Glutamatergic neuron (in vitro differentiated cells): Measurements from ENCODE around the gene RTKN2. TPM values are rescaled to one million over a fixed set of nuclear protein-coding genes. Genes with fewer than 3 reads are reported as not detected.

Experiments
- DNase-seq: peaks from one replicate; pipeline ENCODE4 v3.0.0; 2022
- H3K27ac Mint-ChIP-seq: one replicate; pipeline ENCODE4 v1.8.0; 2020; ENCODE audit warnings: mild to moderate bottlenecking, mixed read lengths, inconsistent platforms; ENCODE audit not compliant: unreplicated experiment
- H3K27me3 Mint-ChIP-seq: one replicate; pipeline ENCODE4 v1.8.0; 2020; ENCODE audit warnings: mild to moderate bottlenecking, moderate library complexity, mixed read lengths, inconsistent platforms; ENCODE audit not compliant: unreplicated experiment
- H3K36me3 Mint-ChIP-seq: one replicate; pipeline ENCODE4 v1.8.0; 2020; ENCODE audit warnings: mild to moderate bottlenecking, mixed read lengths, inconsistent platforms; ENCODE audit not compliant: unreplicated experiment
- H3K4me1 Mint-ChIP-seq: one replicate; pipeline ENCODE4 v1.8.0; 2020; ENCODE audit warnings: mild to moderate bottlenecking, low read depth, mixed read lengths, inconsistent platforms; ENCODE audit not compliant: unreplicated experiment
- H3K4me3 Mint-ChIP-seq: one replicate; pipeline ENCODE4 v1.8.0; 2020; ENCODE audit warnings: mild to moderate bottlenecking, mixed read lengths, inconsistent platforms; ENCODE audit not compliant: unreplicated experiment
- H3K9me3 Mint-ChIP-seq: one replicate; pipeline ENCODE4 v1.8.0; 2020; ENCODE audit warnings: mild to moderate bottlenecking, moderate library complexity, mixed read lengths, inconsistent platforms; ENCODE audit not compliant: unreplicated experiment
- CTCF ChIP-seq: fragments of 200-600 bp; sonication (generic); IDR thresholded peaks from one replicate; pipeline ENCODE4 v1.5.0; 2021; ENCODE audit not compliant: partially characterized antibody, unreplicated experiment
- total RNA-seq: library from RNA; stranded (reverse); fragmentation: NEBNext Ultra II Directional; extraction: Animal tissue kit (Norgen Biotek cat#: 25700); gene quantifications from one replicate; pipeline ENCODE4 v1.2.1, GENCODE V29; 2021; ENCODE audit not compliant: unreplicated experiment

Gene RTKN2
- total RNA-seq, 1 donor from 2014 or later, result 3.2 TPM

- H3K4me3 Mint-ChIP-seq, result no peak overlapping the region
- no peak overlapping the region for H3K27ac Mint-ChIP-seq
- H3K27me3 Mint-ChIP-seq, result no peaks in the 10 kb centered on the region
- H3K9me3 Mint-ChIP-seq, result no peaks in the 10 kb centered on the region
- DNase-seq, result no peak
- no peak for TF ChIP-seq CTCF
- H3K4me1 Mint-ChIP-seq, result no peaks in the 10 kb centered on the region
- no peaks in the 10 kb centered on the region for H3K36me3 Mint-ChIP-seq
Measured at GRCh38 chr10:62307635-62308034, 39.0 kb upstream of the RTKN2 start.

GRCh38 chr10:62306663-62307062 lies 38.0 kb upstream of the RTKN2 start:
- Mint-ChIP-seq H3K4me1 (no peaks in the 10 kb centered on the region), H3K4me3 (no peak overlapping the region), H3K9me3 (no peaks in the 10 kb centered on the region), H3K27ac (no peak overlapping the region), H3K27me3 (no peaks in the 10 kb centered on the region), H3K36me3 (no peaks in the 10 kb centered on the region)
- DNase-seq, result no peak
- no peak for TF ChIP-seq CTCF

GRCh38 chr10:62305813-62306212 lies 37.2 kb upstream of the RTKN2 start:
- Mint-ChIP-seq H3K36me3 (no peaks in the 10 kb centered on the region), H3K27me3 (no peaks in the 10 kb centered on the region), H3K4me1 (no peaks in the 10 kb centered on the region), H3K9me3 (no peaks in the 10 kb centered on the region), H3K4me3 (no peak overlapping the region), H3K27ac (no peak overlapping the region)
- TF ChIP-seq CTCF, result no peak
- DNase-seq, result no peak

- Mint-ChIP-seq H3K36me3 (no peaks in the 10 kb centered on the region), H3K4me3 (no peak overlapping the region), H3K4me1 (no peaks in the 10 kb centered on the region), H3K9me3 (no peaks in the 10 kb centered on the region), H3K27ac (no peak overlapping the region), H3K27me3 (peaks cover 1% of the 10 kb centered on the region)
- DNase-seq, result no peak
- TF ChIP-seq CTCF, result no peak
Measured at GRCh38 chr10:62303922-62304321, 35.3 kb upstream of the RTKN2 start.

GRCh38 chr10:62302760-62303159 lies 34.1 kb upstream of the RTKN2 start:
- Mint-ChIP-seq H3K27me3 (peaks cover 1% of the 10 kb centered on the region), H3K4me3 (no peak overlapping the region), H3K4me1 (no peaks in the 10 kb centered on the region), H3K9me3 (no peaks in the 10 kb centered on the region), H3K36me3 (no peaks in the 10 kb centered on the region), H3K27ac (no peak overlapping the region)
- no peak for TF ChIP-seq CTCF
- DNase-seq, result no peak
